HL-60 (cell line): ENCODE data around the gene RAC2.

Experiments
- DNase-seq, 2 experiments: peaks; one replicate each; pipeline ENCODE4 v3.0.0-alpha.2; 2010 to 2020; ENCODE audit warnings: low read depth in 1 of 2, low spot score in 1 of 2
- H3K27ac ChIP-seq: fragments of 250-450 bp; sonication (Bioruptor Pico); replicated peaks from 2 replicates; pipeline ENCODE4 v1.5.1; 2020; ENCODE audit warnings: mild to moderate bottlenecking, moderate library complexity
- H3K27me3 ChIP-seq: fragments of 250-450 bp; sonication (Bioruptor Pico); 2 replicates; pipeline ENCODE4 v1.5.1; 2021; ENCODE audit warnings: mild to moderate bottlenecking, moderate library complexity; ENCODE audit not compliant: insufficient read depth, poor library complexity, severe bottlenecking
- H3K4me3 ChIP-seq: replicated peaks from 2 replicates; pipeline ENCODE4 v1.5.1; 2011; ENCODE audit warnings: mild to moderate bottlenecking, control low read depth, low read length; ENCODE audit not compliant: insufficient read depth
- GABPA ChIP-seq: IDR thresholded peaks from 2 replicates; pipeline ENCODE4 v1.6.1; 2012; ENCODE audit warnings: low read depth
- POLR2AphosphoS5 ChIP-seq: IDR thresholded peaks from 2 replicates; pipeline ENCODE4 v1.6.1; 2012; ENCODE audit warnings: low read depth
- SPI1 ChIP-seq: IDR thresholded peaks from 2 replicates; pipeline ENCODE4 v1.6.1; 2012; ENCODE audit warnings: low read depth, mild to moderate bottlenecking, borderline replicate concordance
- TF ChIP-seq, protein P1 (sequence below): IDR thresholded peaks from one replicate; pipeline ENCODE4 v1.5.1; 2011; ENCODE audit warnings: low read length, control low read depth, inconsistent platforms; ENCODE audit not compliant: insufficient read depth
- TF ChIP-seq, protein P2 (sequence below): IDR thresholded peaks from 2 replicates; pipeline ENCODE4 v1.6.1; 2012; ENCODE audit warnings: low read depth; ENCODE audit not compliant: insufficient replicate concordance

Gene RAC2

DNA sequence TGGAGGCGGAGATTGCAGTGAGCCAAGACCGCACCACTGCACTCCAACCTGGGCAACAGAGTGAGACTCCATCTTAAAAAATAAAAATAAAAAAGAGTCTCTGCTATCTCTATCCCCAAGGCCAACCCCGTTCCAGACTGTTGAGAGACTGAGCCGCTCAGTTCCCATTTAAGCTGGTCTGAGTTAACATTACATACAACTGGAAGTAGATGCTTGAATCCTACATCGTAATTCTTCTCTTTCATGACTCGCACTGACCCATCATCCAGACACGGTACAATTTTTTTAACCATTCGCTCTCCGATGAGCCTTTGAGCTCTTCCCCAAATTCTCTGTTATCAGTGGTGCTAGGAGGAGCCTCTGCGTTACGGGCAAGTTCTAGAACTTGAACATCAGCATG lies 33.3 kb upstream of the RAC2 start:
- H3K27me3 ChIP-seq, result no peaks in the 10 kb centered on the region
- no peak overlapping the region for H3K4me3 ChIP-seq
- no peak for DNase-seq

DNA sequence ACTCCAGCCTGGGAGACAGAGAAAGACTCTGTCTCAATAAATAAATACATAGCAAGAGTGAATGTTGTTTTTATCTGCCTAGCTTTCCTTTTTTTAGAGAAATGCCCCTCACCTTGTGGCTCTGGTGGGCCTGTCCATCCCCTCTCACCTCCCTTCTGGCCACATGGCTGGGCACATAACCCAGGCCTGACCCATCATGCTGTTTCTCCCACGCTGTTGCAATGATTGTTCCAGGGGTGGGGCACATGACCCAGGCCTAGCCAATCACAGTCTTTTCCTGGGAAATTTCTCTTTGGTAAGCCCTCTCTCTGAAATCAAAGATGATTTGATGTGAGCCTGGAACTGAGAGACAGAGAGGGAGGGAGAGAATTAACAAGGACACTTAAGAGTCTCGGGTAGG lies 32.7 kb upstream of the RAC2 start:
- no peak overlapping the region for H3K4me3 ChIP-seq
- H3K27ac ChIP-seq, result no peak overlapping the region
- no peak for TF ChIP-seq SPI1
- TF ChIP-seq POLR2AphosphoS5, result no peak
- TF ChIP-seq GABPA, result no peak
- TF ChIP-seq, protein P1, sequence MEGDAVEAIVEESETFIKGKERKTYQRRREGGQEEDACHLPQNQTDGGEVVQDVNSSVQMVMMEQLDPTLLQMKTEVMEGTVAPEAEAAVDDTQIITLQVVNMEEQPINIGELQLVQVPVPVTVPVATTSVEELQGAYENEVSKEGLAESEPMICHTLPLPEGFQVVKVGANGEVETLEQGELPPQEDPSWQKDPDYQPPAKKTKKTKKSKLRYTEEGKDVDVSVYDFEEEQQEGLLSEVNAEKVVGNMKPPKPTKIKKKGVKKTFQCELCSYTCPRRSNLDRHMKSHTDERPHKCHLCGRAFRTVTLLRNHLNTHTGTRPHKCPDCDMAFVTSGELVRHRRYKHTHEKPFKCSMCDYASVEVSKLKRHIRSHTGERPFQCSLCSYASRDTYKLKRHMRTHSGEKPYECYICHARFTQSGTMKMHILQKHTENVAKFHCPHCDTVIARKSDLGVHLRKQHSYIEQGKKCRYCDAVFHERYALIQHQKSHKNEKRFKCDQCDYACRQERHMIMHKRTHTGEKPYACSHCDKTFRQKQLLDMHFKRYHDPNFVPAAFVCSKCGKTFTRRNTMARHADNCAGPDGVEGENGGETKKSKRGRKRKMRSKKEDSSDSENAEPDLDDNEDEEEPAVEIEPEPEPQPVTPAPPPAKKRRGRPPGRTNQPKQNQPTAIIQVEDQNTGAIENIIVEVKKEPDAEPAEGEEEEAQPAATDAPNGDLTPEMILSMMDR, result no peak
- TF ChIP-seq, protein P2, sequence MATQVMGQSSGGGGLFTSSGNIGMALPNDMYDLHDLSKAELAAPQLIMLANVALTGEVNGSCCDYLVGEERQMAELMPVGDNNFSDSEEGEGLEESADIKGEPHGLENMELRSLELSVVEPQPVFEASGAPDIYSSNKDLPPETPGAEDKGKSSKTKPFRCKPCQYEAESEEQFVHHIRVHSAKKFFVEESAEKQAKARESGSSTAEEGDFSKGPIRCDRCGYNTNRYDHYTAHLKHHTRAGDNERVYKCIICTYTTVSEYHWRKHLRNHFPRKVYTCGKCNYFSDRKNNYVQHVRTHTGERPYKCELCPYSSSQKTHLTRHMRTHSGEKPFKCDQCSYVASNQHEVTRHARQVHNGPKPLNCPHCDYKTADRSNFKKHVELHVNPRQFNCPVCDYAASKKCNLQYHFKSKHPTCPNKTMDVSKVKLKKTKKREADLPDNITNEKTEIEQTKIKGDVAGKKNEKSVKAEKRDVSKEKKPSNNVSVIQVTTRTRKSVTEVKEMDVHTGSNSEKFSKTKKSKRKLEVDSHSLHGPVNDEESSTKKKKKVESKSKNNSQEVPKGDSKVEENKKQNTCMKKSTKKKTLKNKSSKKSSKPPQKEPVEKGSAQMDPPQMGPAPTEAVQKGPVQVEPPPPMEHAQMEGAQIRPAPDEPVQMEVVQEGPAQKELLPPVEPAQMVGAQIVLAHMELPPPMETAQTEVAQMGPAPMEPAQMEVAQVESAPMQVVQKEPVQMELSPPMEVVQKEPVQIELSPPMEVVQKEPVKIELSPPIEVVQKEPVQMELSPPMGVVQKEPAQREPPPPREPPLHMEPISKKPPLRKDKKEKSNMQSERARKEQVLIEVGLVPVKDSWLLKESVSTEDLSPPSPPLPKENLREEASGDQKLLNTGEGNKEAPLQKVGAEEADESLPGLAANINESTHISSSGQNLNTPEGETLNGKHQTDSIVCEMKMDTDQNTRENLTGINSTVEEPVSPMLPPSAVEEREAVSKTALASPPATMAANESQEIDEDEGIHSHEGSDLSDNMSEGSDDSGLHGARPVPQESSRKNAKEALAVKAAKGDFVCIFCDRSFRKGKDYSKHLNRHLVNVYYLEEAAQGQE, result no peak
- DNase-seq, result no peak
- no peaks in the 10 kb centered on the region for H3K27me3 ChIP-seq

More for the DNA sequence above, 33.3 kb upstream of the RAC2 start:
- TF ChIP-seq SPI1 (no peak), POLR2AphosphoS5 (no peak), GABPA (no peak)
- TF ChIP-seq, protein P2, result no peak
- TF ChIP-seq, protein P1, result no peak
- no peak overlapping the region for H3K27ac ChIP-seq

DNA sequence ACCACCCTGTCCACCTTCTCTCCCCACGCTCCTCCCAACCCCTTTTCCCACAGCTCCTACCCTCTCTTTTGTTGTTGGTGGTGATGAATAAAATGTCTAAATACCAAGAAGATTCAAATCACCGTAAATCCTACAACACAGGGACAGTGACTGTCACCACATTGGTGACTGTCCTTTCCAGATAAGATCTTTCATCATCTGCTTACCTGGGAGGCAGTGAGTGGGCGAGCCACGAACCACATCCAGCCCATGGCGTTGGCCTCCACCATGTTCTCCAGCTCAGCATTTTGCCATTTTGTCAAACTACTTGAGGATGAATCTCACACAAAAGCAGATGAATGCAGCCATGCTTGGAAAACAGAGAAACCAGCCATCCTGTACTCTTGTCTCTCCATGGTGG lies 31.6 kb upstream of the RAC2 start:
- no peak for DNase-seq
- no peak overlapping the region for H3K4me3 ChIP-seq
- no peak overlapping the region for H3K27ac ChIP-seq
- TF ChIP-seq, protein P1, result no peak
- TF ChIP-seq SPI1 (no peak), POLR2AphosphoS5 (no peak), GABPA (no peak)
- TF ChIP-seq, protein P2, result no peak
- no peaks in the 10 kb centered on the region for H3K27me3 ChIP-seq
